Astrocyte (in vitro differentiated cells and primary cell): ENCODE measurements around the gene SETD1B.

Experiments used
- CTCF ChIP-seq: IDR thresholded peaks from 2 replicates; pipeline ENCODE4 v1.5.1; 2011; ENCODE audit warnings: low read depth, mild to moderate bottlenecking, inconsistent platforms, low read length, moderate library complexity; ENCODE audit not compliant: insufficient read depth
- EZH2 ChIP-seq: IDR thresholded peaks from 2 replicates; pipeline ENCODE4 v1.6.1; 2012; ENCODE audit warnings: mild to moderate bottlenecking, low read length, inconsistent platforms; ENCODE audit not compliant: insufficient read depth

DNA sequence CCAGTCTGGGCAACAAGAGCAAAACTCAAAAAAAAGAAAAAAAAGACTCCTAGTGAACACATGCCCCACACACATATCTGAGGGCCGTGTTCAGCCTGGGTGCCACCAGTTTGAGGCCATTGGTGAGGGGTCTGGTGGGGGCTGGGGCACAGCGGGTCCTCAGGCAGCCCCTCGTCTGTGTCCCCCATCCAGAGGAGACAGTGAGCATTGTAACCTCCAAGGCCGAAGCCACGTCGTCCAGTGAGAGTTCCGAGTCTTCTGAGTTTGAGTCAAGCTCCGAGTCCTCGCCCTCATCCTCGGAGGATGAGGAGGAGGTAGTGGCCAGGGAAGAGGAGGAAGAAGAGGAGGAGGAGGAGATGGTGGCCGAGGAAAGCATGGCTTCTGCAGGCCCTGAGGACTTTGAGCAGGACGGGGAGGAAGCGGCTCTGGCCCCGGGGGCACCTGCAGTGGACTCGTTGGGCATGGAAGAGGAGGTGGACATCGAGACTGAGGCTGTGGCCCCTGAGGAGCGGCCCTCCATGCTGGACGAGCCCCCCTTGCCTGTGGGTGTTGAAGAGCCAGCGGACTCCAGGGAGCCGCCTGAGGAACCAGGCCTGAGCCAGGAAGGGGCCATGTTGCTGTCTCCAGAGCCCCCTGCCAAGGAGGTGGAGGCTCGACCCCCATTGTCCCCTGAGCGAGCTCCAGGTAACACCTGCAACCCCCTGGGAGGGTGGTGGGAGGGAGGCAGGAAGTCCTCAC is 15.6 kb downstream of the SETD1B start:
- TF ChIP-seq CTCF: no peak
- TF ChIP-seq EZH2: no peak
